HepG2 (cell line): ENCODE results near the gene RSAD1. TPM values are rescaled to one million over a fixed set of nuclear protein-coding genes. Genes with fewer than 3 reads are reported as not detected.
A peak's percentile ranks its signal among the peaks of the same experiment; 100 is the strongest.

Source experiments
- CCDC6 ChIP-seq: sonication (generic); formaldehyde crosslinking; IDR thresholded peaks from 2 replicates; pipeline ENCODE4 v1.8.1; 2022; ENCODE audit warnings: mild to moderate bottlenecking, missing genetic modification reagents, moderate library complexity
- EEA1 ChIP-seq: sonication (generic); formaldehyde crosslinking; IDR thresholded peaks from 2 replicates; pipeline ENCODE4 v1.5.1; 2020; ENCODE audit warnings: mild to moderate bottlenecking, missing genetic modification reagents, borderline replicate concordance
- KDM4B ChIP-seq: sonication (generic); formaldehyde crosslinking; IDR thresholded peaks from 2 replicates; pipeline ENCODE4 v1.4.0; 2020; ENCODE audit warnings: missing genetic modification reagents
- MIER3 ChIP-seq: IDR thresholded peaks from 2 replicates; pipeline ENCODE4 v1.6.1; 2016; ENCODE audit warnings: missing compliant biosample characterization, borderline replicate concordance
- NFE2L2 ChIP-seq: fragments of 150-350 bp; IDR thresholded peaks from 2 replicates; pipeline ENCODE4 v1.6.1; 2014; ENCODE audit warnings: low read length
- NFKB2 ChIP-seq: sonication (generic); formaldehyde crosslinking; IDR thresholded peaks from 2 replicates; pipeline ENCODE4 v1.4.0; 2020; ENCODE audit warnings: missing genetic modification reagents, borderline replicate concordance
- SMAD1 ChIP-seq: sonication (generic); formaldehyde crosslinking; IDR thresholded peaks from 2 replicates; pipeline ENCODE4 v1.4.0; 2020; ENCODE audit warnings: missing genetic modification reagents, low read depth, mild to moderate bottlenecking, borderline replicate concordance
- ZNF251 ChIP-seq: sonication (generic); formaldehyde crosslinking; IDR thresholded peaks from 2 replicates; pipeline ENCODE4 v1.9.0; 2021; ENCODE audit warnings: mild to moderate bottlenecking, missing genetic modification reagents
- ZNF33B ChIP-seq: sonication (generic); formaldehyde crosslinking; IDR thresholded peaks from 2 replicates; pipeline ENCODE4 v1.5.1; 2020; ENCODE audit warnings: mild to moderate bottlenecking, missing genetic modification reagents
- ZNF501 ChIP-seq: sonication (generic); formaldehyde crosslinking; IDR thresholded peaks from 2 replicates; pipeline ENCODE4 v1.5.1; 2020; ENCODE audit warnings: mild to moderate bottlenecking, moderate library complexity, missing genetic modification reagents
- ZSCAN21 ChIP-seq: sonication (generic); formaldehyde crosslinking; IDR thresholded peaks from 2 replicates; pipeline ENCODE4 v1.8.0; 2022; ENCODE audit warnings: mild to moderate bottlenecking, missing genetic modification reagents, moderate library complexity, borderline replicate concordance
- polyA plus RNA-seq, 8 experiments: library from polyadenylated mRNA; depleted of rRNA in 3 of 8; stranded (reverse) in 7 of 8; unstranded in 1 of 8; fragments of >200 nt; fragmentation: Illumina TruSeq in 4 of 8; extraction: Trizol in 4 of 8; gene quantifications; 2 replicates each; pipeline versions ENCODE4 v1.2.1 to v1.2.3, GENCODE V29; 2011 to 2016; ENCODE audit warnings: low read depth in 4 of 8, missing spikeins in 1 of 8, mixed read lengths in 1 of 8; ENCODE audit not compliant: insufficient read depth in 1 of 8
- total RNA-seq, 5 experiments: library from RNA; depleted of rRNA; stranded (reverse); fragments of >200 nt; fragmentation: Illumina TruSeq; extraction: Trizol; gene quantifications; 2 replicates each; pipeline ENCODE4 v1.2.3, GENCODE V29; 2016; ENCODE audit warnings: low read depth in 1 of 5
- TF ChIP-seq, protein P1 (sequence below): sonication (generic); formaldehyde crosslinking; IDR thresholded peaks from 2 replicates; pipeline ENCODE4 v1.4.0; 2020; ENCODE audit warnings: mild to moderate bottlenecking, missing genetic modification reagents, borderline replicate concordance
- TF ChIP-seq, protein P2 (sequence below): sonication (generic); formaldehyde crosslinking; conservative IDR thresholded peaks from 2 replicates; pipeline ENCODE4 v1.4.0; 2020; ENCODE audit warnings: mild to moderate bottlenecking, missing genetic modification reagents, moderate library complexity
- TF ChIP-seq, protein P3 (sequence below): sonication (generic); formaldehyde crosslinking; IDR thresholded peaks from 2 replicates; pipeline ENCODE4 v1.9.0; 2022; ENCODE audit warnings: low read depth, missing genetic modification reagents
- TF ChIP-seq, protein P4 (sequence below): sonication (generic); formaldehyde crosslinking; IDR thresholded peaks from 2 replicates; pipeline ENCODE4 v1.8.0; 2022; ENCODE audit warnings: mild to moderate bottlenecking, missing genetic modification reagents; ENCODE audit not compliant: insufficient replicate concordance

The RSAD1 gene
- total and polyA plus RNA-seq, 2 of the 13 experiments (the other 11 are each of a cell fraction or from before 2014, with no cell fraction given): 22.7 to 27.7 TPM

DNA sequence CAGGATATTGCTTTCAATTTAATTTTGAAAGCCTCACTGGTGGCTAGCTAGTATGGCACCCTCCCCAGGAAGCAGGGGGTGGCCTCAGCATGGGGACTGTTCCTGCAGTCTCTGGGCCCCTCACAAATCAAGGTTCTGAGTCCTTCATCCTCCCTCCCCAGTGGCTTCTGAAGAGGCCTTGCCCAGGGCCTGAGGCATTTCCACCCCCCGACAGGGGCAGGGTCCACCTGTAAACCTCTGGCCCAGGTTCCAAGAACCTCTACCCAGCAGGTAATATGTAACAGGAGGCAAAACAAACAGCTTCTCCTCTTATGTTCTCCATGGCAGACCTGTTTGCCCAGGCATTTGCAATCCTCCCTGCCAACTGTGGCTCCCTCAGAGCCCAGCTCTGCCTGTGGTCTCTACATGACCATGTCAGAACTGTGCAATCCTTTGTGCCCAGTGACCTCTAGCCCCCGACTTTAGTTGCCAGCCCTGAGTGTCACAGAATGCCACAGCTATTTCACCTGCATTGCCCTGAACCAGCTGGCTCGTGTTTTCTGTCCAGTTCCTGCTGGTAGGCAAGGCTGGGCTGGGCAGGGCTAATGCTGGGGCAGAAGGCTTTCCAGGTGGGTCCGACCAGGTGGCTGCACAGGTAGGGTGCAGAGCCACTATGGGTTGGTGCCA lies 38.4 kb upstream of the RSAD1 start (continued):
- TF ChIP-seq EEA1 (CRISPR knock-in tag) (no peak), ZNF501 (CRISPR knock-in tag) (peak; percentile 71), ZNF251 (CRISPR knock-in tag) (0 out of 2 replicates have a peak, but pooled peaks have one; percentile 45), ZNF33B (no peak), CCDC6 (CRISPR knock-in tag) (peak; percentile 14; the same call in 1 of the 2 replicates), KDM4B (peak; percentile 59; the same call in 1 of the 2 replicates), SMAD1 (CRISPR knock-in tag) (peak; percentile 72; the same call in 1 of the 2 replicates), NFE2L2 (no peak), NFKB2 (CRISPR knock-in tag) (peak; percentile 67; the same call in 1 of the 2 replicates), ZSCAN21 (CRISPR knock-in tag) (no peak; the same call in 1 of the 2 replicates), MIER3 (CRISPR knock-in tag) (peak; percentile 37; the same call in 1 of the 2 replicates)
- TF ChIP-seq, protein P1, sequence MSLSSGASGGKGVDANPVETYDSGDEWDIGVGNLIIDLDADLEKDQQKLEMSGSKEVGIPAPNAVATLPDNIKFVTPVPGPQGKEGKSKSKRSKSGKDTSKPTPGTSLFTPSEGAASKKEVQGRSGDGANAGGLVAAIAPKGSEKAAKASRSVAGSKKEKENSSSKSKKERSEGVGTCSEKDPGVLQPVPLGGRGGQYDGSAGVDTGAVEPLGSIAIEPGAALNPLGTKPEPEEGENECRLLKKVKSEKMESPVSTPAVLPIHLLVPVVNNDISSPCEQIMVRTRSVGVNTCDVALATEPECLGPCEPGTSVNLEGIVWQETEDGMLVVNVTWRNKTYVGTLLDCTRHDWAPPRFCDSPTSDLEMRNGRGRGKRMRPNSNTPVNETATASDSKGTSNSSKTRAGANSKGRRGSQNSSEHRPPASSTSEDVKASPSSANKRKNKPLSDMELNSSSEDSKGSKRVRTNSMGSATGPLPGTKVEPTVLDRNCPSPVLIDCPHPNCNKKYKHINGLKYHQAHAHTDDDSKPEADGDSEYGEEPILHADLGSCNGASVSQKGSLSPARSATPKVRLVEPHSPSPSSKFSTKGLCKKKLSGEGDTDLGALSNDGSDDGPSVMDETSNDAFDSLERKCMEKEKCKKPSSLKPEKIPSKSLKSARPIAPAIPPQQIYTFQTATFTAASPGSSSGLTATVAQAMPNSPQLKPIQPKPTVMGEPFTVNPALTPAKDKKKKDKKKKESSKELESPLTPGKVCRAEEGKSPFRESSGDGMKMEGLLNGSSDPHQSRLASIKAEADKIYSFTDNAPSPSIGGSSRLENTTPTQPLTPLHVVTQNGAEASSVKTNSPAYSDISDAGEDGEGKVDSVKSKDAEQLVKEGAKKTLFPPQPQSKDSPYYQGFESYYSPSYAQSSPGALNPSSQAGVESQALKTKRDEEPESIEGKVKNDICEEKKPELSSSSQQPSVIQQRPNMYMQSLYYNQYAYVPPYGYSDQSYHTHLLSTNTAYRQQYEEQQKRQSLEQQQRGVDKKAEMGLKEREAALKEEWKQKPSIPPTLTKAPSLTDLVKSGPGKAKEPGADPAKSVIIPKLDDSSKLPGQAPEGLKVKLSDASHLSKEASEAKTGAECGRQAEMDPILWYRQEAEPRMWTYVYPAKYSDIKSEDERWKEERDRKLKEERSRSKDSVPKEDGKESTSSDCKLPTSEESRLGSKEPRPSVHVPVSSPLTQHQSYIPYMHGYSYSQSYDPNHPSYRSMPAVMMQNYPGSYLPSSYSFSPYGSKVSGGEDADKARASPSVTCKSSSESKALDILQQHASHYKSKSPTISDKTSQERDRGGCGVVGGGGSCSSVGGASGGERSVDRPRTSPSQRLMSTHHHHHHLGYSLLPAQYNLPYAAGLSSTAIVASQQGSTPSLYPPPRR (CRISPR knock-in tag): peak; percentile 44
- TF ChIP-seq, protein P2, sequence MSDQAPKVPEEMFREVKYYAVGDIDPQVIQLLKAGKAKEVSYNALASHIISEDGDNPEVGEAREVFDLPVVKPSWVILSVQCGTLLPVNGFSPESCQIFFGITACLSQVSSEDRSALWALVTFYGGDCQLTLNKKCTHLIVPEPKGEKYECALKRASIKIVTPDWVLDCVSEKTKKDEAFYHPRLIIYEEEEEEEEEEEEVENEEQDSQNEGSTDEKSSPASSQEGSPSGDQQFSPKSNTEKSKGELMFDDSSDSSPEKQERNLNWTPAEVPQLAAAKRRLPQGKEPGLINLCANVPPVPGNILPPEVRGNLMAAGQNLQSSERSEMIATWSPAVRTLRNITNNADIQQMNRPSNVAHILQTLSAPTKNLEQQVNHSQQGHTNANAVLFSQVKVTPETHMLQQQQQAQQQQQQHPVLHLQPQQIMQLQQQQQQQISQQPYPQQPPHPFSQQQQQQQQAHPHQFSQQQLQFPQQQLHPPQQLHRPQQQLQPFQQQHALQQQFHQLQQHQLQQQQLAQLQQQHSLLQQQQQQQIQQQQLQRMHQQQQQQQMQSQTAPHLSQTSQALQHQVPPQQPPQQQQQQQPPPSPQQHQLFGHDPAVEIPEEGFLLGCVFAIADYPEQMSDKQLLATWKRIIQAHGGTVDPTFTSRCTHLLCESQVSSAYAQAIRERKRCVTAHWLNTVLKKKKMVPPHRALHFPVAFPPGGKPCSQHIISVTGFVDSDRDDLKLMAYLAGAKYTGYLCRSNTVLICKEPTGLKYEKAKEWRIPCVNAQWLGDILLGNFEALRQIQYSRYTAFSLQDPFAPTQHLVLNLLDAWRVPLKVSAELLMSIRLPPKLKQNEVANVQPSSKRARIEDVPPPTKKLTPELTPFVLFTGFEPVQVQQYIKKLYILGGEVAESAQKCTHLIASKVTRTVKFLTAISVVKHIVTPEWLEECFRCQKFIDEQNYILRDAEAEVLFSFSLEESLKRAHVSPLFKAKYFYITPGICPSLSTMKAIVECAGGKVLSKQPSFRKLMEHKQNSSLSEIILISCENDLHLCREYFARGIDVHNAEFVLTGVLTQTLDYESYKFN (CRISPR knock-in tag): peak; percentile 79
- TF ChIP-seq, protein P3, sequence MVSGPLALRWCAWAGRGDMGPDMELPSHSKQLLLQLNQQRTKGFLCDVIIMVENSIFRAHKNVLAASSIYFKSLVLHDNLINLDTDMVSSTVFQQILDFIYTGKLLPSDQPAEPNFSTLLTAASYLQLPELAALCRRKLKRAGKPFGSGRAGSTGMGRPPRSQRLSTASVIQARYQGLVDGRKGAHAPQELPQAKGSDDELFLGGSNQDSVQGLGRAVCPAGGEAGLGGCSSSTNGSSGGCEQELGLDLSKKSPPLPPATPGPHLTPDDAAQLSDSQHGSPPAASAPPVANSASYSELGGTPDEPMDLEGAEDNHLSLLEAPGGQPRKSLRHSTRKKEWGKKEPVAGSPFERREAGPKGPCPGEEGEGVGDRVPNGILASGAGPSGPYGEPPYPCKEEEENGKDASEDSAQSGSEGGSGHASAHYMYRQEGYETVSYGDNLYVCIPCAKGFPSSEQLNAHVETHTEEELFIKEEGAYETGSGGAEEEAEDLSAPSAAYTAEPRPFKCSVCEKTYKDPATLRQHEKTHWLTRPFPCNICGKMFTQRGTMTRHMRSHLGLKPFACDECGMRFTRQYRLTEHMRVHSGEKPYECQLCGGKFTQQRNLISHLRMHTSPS: peak; percentile 99
- TF ChIP-seq, protein P4, sequence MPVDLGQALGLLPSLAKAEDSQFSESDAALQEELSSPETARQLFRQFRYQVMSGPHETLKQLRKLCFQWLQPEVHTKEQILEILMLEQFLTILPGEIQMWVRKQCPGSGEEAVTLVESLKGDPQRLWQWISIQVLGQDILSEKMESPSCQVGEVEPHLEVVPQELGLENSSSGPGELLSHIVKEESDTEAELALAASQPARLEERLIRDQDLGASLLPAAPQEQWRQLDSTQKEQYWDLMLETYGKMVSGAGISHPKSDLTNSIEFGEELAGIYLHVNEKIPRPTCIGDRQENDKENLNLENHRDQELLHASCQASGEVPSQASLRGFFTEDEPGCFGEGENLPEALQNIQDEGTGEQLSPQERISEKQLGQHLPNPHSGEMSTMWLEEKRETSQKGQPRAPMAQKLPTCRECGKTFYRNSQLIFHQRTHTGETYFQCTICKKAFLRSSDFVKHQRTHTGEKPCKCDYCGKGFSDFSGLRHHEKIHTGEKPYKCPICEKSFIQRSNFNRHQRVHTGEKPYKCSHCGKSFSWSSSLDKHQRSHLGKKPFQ (CRISPR knock-in tag): no peak
